Cardiac muscle cell (in vitro differentiated cells and primary cell): ENCODE measurements around the gene TGFBR2. TPM values are rescaled to one million over a fixed set of nuclear protein-coding genes. Genes with fewer than 3 reads are reported as not detected.

Experiments used
- DNase-seq, 2 donors: peaks; one replicate each; pipeline versions ENCODE4 v3.0.0 to v3.0.0-alpha.2; 2010 to 2017; ENCODE audit warnings: low read depth in 1 of 2, low spot score in 1 of 2
- H3K27ac ChIP-seq: fragments of 200-600 bp; sonication (generic); 2 replicates; pipeline ENCODE4 v1.5.1; 2016
- H3K27me3 ChIP-seq: fragments of 200-600 bp; sonication (generic); 2 replicates; pipeline ENCODE4 v1.6.0; 2016; ENCODE audit warnings: control low read depth
- H3K36me3 ChIP-seq: fragments of 200-600 bp; sonication (generic); 2 replicates; pipeline ENCODE4 v1.5.1; 2016; ENCODE audit warnings: control low read depth
- H3K4me1 ChIP-seq: fragments of 200-600 bp; sonication (generic); 2 replicates; pipeline ENCODE4 v1.8.1; 2017; ENCODE audit warnings: low read depth, mild to moderate bottlenecking, mixed run types
- H3K4me3 ChIP-seq: fragments of 200-600 bp; sonication (generic); 2 replicates; pipeline ENCODE4 v1.5.1; 2016; ENCODE audit warnings: mild to moderate bottlenecking
- H3K9me3 ChIP-seq: fragments of 200-600 bp; sonication (generic); 2 replicates; pipeline ENCODE4 v1.5.1; 2017; ENCODE audit warnings: low read depth, mild to moderate bottlenecking, control low read depth
- polyA plus RNA-seq: library from polyadenylated mRNA; unstranded; fragments of >200 nt; fragmentation: Nextera tagmentation; extraction: Ambion mirVana; gene quantifications from 2 replicates; pipeline ENCODE4 v1.2.1, GENCODE V29; 2016
- total RNA-seq: library from RNA; depleted of rRNA; stranded (reverse); fragments of >200 nt; gene quantifications from 2 replicates; pipeline ENCODE4 v1.2.3, GENCODE V29; 2016
- TF ChIP-seq, protein P1 (sequence below): IDR thresholded peaks from 2 replicates; pipeline ENCODE4 v1.5.1; 2012; ENCODE audit warnings: low read depth, mild to moderate bottlenecking, low read length

Gene TGFBR2
- total and polyA plus RNA-seq, 2 experiments from 2014 or later, result 7.0 to 11.2 TPM

- no peaks in the 10 kb centered on the region for H3K9me3 ChIP-seq
- no peak overlapping the region for H3K27ac ChIP-seq
- H3K36me3 ChIP-seq, result no peaks in the 10 kb centered on the region
- no peak for DNase-seq
- no peak overlapping the region for H3K4me3 ChIP-seq
- TF ChIP-seq, protein P1, sequence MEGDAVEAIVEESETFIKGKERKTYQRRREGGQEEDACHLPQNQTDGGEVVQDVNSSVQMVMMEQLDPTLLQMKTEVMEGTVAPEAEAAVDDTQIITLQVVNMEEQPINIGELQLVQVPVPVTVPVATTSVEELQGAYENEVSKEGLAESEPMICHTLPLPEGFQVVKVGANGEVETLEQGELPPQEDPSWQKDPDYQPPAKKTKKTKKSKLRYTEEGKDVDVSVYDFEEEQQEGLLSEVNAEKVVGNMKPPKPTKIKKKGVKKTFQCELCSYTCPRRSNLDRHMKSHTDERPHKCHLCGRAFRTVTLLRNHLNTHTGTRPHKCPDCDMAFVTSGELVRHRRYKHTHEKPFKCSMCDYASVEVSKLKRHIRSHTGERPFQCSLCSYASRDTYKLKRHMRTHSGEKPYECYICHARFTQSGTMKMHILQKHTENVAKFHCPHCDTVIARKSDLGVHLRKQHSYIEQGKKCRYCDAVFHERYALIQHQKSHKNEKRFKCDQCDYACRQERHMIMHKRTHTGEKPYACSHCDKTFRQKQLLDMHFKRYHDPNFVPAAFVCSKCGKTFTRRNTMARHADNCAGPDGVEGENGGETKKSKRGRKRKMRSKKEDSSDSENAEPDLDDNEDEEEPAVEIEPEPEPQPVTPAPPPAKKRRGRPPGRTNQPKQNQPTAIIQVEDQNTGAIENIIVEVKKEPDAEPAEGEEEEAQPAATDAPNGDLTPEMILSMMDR, result no peak
- H3K4me1 ChIP-seq, result peaks cover 12% of the 10 kb centered on the region
- H3K27me3 ChIP-seq, result no peaks in the 10 kb centered on the region
These were observed 26.1 kb downstream of the TGFBR2 start for GRCh38 chr3:30632521-30632920.

- no peaks in the 10 kb centered on the region for H3K9me3 ChIP-seq
- H3K4me3 ChIP-seq, result no peak overlapping the region
- H3K4me1 ChIP-seq, result peaks cover 9% of the 10 kb centered on the region
- DNase-seq, result no peak
- no peaks in the 10 kb centered on the region for H3K36me3 ChIP-seq
- no peak overlapping the region for H3K27ac ChIP-seq
- H3K27me3 ChIP-seq, result no peaks in the 10 kb centered on the region
- TF ChIP-seq, protein P1, result no peak
These were observed 27.3 kb downstream of the TGFBR2 start for GRCh38 chr3:30633718-30634117.

GRCh38 chr3:30634761-30635735 lies 28.6 kb downstream of the TGFBR2 start:
- H3K36me3 ChIP-seq, result no peaks in the 10 kb centered on the region
- H3K27ac ChIP-seq, result no peak overlapping the region
- TF ChIP-seq, protein P1, result no peak

GRCh38 chr3:30637310-30638219 lies 31.2 kb downstream of the TGFBR2 start:
- peaks cover 16% of the 10 kb centered on the region for H3K4me1 ChIP-seq
- H3K27me3 ChIP-seq, result no peaks in the 10 kb centered on the region
- no peak overlapping the region for H3K27ac ChIP-seq
- H3K9me3 ChIP-seq, result no peaks in the 10 kb centered on the region
- H3K4me3 ChIP-seq, result no peak overlapping the region
- no peaks in the 10 kb centered on the region for H3K36me3 ChIP-seq
- TF ChIP-seq, protein P1, result no peak
- DNase-seq, result no peak

More at GRCh38 chr3:30634761-30635735, 28.6 kb downstream of the TGFBR2 start:
- H3K27me3 ChIP-seq, result no peaks in the 10 kb centered on the region
- DNase-seq, result no peak
- no peaks in the 10 kb centered on the region for H3K9me3 ChIP-seq
- H3K4me1 ChIP-seq, result peaks cover 4% of the 10 kb centered on the region
- H3K4me3 ChIP-seq, result no peak overlapping the region

DNA sequence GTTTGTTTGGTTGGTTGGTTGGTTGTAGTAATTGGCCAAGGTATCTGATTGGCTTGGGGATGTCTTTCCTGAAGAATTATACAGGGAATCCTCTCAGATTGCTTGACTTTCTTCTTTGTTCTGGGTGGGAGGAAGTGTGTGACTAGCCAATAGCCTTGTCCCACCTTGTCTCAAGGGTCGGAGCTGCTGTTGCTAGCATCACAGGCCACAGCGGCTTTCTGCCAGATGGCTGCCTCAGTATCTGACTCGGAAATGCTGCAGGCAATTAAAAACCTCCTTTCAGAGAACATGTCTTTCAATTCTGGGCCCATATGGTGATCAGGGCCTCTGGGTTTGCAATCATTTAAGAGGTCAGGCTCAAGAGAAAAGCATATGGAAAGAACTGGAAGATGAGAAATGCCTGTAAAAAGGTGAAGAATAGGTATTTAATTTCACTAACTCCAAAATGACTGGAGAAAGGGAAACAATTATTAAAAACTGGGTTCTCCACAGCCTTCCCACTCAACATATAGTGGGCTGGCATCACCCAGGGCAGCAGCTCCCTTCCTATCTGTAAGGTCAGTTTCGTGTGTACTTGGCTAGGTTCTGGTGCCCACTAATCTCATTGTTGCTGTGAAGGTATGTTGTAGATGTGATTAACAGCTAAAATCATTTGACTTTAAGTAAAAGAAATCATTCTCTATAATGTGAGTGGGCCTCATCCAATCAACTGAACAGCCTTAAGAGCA lies 32.4 kb downstream of the TGFBR2 start:
- Histone ChIP-seq H3K27me3 (no peaks in the 10 kb centered on the region), H3K36me3 (no peaks in the 10 kb centered on the region), H3K4me3 (no peak overlapping the region), H3K9me3 (no peaks in the 10 kb centered on the region), H3K27ac (no peak overlapping the region), H3K4me1 (peaks cover 23% of the 10 kb centered on the region)
- peak in 1 of 2 donors; percentile 46 for DNase-seq
- TF ChIP-seq, protein P1, result no peak
